ENCODE data around the gene FBXO36.
"Not testable (repeated sequence)": the region's sequence is repeated elsewhere in the genome, so short reads cannot be mapped to it uniquely, and the experiment has no call there.

The FBXO36 gene

DNA sequence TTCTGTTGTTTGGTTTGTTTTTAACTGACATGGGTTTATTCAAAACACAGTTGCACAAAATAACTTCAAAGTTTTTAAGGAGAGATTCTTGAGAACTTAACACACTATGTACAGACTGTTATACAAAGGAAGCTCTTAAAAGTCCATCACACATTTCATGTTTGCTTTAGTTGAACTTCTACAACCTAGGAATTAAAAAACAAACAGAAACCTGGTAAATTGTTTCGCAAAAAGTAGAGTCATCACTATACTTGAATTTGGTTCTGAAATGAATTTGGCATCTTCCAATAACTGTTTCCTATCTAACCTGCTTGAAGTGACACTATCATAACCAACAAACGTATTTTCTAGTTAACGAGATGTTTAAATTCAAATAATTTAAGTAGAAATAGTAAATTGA lies 22.3 kb upstream of the FBXO36 start:
- H3K4me3 ChIP-seq (ENCODE audit: low read length): no peak overlapping the region
- no peak for DNase-seq (ENCODE audit: low read depth)
- TF ChIP-seq, protein P1, sequence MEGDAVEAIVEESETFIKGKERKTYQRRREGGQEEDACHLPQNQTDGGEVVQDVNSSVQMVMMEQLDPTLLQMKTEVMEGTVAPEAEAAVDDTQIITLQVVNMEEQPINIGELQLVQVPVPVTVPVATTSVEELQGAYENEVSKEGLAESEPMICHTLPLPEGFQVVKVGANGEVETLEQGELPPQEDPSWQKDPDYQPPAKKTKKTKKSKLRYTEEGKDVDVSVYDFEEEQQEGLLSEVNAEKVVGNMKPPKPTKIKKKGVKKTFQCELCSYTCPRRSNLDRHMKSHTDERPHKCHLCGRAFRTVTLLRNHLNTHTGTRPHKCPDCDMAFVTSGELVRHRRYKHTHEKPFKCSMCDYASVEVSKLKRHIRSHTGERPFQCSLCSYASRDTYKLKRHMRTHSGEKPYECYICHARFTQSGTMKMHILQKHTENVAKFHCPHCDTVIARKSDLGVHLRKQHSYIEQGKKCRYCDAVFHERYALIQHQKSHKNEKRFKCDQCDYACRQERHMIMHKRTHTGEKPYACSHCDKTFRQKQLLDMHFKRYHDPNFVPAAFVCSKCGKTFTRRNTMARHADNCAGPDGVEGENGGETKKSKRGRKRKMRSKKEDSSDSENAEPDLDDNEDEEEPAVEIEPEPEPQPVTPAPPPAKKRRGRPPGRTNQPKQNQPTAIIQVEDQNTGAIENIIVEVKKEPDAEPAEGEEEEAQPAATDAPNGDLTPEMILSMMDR (conservative IDR thresholded peaks at IDR 0.05; ENCODE audit: low read length): no peak

DNA sequence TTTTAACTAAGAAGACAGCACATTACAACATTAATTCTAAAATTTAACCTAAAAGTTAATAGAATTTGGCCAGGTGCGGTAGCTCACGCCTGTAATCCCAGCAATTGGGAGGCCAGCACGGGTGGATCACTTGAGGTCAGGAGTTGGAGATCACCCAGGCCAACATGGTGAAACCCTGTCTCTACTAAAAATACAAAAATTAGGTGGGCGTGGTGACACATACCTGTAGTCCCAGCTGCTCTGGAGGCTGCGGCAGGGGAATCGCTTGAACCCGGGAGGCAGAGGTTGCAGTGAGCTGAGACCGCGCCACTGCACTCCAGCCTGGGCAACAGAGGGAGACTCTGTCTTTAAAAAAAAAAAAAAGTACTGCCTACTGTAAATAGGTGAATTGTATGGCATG lies 21.8 kb upstream of the FBXO36 start:
- not testable (repeated sequence) for H3K4me3 ChIP-seq (ENCODE audit: low read length); DNase-seq (ENCODE audit: low read depth)

DNA sequence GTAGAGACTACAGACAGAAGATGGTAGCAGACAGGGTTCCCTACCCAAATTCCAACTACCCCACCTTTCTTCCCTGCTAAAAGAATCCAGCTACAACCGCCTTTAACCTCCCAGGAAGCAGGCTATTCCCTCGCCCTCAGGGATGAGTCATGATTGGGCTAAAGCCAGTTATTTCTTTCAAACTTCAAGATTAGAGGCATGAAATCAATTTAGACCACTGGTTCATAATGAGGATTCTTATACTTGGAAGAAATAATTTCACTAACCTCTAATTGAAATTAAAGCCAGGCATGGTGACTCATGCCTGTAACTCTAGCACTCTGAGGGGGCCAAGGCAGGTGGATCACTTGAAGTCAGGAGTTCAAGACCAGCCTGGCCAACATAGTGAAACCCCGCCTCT lies 20.5 kb upstream of the FBXO36 start:
- TF ChIP-seq, protein P1 (conservative IDR thresholded peaks at IDR 0.05; ENCODE audit: low read length): no peak
- no peak overlapping the region for H3K4me3 ChIP-seq (ENCODE audit: low read length)
- peak; percentile 66 for DNase-seq (ENCODE audit: low read depth)

DNA sequence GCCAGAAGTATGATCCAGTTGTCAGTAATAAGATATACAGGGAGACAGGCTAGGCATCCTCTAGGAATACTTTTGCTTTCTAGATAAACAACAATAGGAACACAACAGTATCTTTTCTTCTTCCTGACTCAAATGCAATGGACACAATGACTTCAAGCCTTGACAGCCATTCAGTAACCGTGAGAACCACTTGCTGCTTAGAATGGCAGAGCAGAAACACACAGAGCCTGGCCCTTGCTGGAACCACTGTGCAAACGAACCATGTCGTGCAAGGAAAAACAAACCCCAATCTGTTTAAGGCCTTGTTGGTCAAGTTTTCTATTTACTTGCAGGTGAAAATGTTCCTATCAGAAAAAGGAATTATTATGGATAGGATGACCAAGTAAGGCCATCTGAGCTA lies 19.3 kb upstream of the FBXO36 start:
- no peak for DNase-seq (ENCODE audit: low read depth)
- H3K4me3 ChIP-seq (ENCODE audit: low read length): no peak overlapping the region
- TF ChIP-seq, protein P1 (conservative IDR thresholded peaks at IDR 0.05; ENCODE audit: low read length): no peak

DNA sequence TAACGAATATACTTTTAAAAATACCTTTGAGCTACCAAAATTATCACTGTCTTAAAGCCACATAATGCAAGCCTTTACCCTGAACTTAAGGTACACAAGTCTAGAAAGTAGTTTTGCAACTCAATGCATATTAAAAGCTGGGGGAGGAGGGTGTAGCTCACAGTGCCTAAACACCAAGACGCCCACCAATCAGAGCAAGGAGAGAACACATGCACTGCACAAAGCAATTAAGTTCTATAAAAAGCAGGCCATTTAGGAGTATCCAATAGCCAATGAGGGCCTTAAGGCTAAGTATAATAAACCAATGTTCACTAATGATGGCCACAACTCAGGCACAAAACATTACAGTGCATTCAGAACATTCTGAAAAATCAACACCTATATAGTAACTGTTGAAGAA lies 16.7 kb upstream of the FBXO36 start:
- TF ChIP-seq, protein P1 (conservative IDR thresholded peaks at IDR 0.05; ENCODE audit: low read length): no peak
- DNase-seq (ENCODE audit: low read depth): no peak
- no peak overlapping the region for H3K4me3 ChIP-seq (ENCODE audit: low read length)

DNA sequence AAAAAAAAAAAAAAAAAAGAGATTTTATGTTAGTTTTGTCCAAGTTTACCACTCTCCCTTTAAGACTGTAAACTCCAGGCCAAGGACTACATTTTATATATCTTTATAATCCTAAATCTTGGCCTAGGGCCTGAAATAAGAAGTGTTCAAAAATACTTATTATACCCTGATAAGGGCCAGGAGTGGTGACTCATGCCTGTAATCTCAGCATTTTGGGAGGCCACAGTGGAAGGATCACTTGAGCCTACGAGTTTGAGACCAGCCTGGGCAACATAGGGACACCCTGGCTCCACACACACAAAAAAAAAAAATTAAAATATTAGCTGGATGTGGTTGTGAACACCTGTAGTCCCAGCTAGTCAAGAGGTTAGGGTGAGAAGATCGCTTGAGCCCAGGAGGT lies 13.2 kb upstream of the FBXO36 start:
- H3K4me3 ChIP-seq (ENCODE audit: low read length): no peak overlapping the region
- no peak for DNase-seq (ENCODE audit: low read depth)
- TF ChIP-seq, protein P1 (conservative IDR thresholded peaks at IDR 0.05; ENCODE audit: low read length): no peak

DNA sequence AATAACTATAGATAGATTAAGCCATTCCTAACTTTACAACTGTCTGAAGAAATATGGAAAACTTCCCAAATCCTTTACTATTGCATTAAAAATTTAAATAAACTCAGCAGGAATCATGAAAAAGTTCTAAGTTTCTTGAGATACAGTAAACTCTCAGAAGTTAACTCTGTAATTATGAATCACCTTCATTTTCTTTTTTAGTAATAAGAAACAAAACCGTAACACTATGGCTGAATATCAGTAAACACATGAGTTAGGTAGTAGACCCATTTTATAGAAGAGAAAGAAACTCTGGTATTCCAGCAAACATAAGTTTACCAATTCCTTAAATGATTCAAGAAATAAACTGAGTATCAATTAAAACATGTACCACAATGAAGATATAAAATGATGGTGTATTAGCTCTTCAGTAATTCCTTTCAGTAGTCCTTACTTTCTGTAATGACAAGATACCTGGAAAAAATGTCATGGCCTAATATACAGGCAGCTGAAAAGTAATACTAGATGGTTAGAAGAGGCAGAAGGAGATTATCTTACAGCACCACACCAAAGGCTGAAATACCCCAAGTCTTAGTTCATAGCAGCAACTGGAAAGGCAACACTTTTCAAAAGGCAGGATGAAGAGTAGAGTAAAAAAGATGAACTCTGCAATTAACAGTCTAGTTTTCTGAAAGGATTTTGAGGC lies 12.0 kb upstream of the FBXO36 start:
- H3K4me3 ChIP-seq (ENCODE audit: low read length): no peak overlapping the region
- DNase-seq (ENCODE audit: low read depth): no peak
- TF ChIP-seq, protein P1 (conservative IDR thresholded peaks at IDR 0.05; ENCODE audit: low read length): no peak

All from AG10803 (cell line).